Stimulated activated CD8-positive, alpha-beta memory T cell treated with anti-CD3 and anti-CD28 coated beads, Interleukin-15, amount 100 ng/mL, for 24 hours (primary cell): ENCODE measurements around the gene URB2.
"Not testable (repeated sequence)": the region's sequence is repeated elsewhere in the genome, so short reads cannot be mapped to it uniquely, and the experiment has no call there.

Experiments
- DNase-seq: peaks from one replicate; pipeline ENCODE4 v3.0.0-alpha.2; 2020; ENCODE audit warnings: low read depth

The URB2 gene

DNA sequence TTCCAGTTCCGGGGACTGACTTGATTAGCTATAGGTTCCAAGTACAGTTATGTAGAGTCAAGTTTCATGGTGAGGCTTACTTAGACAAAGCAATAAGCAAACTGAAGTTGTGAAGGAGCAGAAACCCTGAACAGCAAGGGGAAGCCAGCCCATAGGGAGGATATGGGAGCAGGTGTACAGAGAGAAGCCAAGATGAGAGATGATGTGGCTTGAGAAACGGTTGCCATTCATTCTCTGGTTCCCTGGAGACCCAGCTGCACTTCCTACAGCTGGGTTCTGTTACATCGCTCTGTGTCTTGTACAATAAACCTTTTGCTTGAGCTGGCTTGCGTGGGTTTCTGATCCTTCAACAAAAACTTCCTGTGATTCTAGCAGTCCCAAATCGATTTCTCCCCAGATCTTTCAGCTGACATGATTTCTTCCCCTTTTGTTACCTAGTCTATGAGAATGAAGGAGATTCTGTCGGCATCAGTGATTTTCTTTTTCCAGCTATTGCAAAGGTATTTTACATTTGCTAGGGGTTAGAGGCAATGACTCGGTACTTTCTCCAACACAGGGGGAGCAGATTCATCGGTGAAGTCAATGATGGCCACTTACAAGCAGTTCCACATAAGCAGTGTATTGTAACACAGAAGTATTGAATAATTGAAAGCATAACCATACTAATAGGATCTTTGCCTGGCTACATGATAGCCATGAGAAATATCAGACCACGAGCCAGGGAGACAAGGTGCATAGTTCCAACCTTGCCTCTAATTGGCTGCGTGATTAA lies 67.3 kb downstream of the URB2 start:
- DNase-seq, result no peak

DNA sequence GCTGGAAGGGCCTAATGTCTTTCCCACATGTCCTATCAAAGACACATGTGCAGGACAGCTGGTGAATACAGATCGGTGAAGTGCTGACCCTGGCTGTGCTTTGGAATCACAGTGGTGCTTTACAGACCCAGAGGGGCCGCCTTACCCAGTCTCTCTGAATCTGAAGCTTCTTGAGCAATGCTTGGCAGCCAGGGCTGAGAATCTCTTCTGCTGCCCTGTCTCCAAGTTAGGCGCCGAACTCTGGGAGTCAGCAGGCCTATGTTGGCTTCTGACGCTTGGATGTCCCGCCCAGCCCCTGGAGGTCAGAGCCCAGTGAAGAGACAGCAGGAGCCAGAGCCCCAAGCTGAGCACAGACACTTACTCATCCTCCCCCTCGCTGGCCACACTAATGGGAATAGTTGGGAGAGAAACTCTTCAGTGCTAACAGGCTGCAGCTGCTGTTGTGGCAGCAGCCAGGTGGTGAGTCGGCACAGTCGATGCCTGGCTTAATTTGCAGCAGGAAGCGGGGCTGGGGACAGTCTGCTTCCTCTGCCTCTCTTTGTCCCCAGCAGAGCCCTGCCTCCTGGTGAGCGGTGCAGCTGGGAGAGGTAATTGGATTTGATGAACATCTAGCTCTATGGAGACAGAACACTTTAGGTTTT lies 68.1 kb downstream of the URB2 start:
- DNase-seq, result no peak

DNA sequence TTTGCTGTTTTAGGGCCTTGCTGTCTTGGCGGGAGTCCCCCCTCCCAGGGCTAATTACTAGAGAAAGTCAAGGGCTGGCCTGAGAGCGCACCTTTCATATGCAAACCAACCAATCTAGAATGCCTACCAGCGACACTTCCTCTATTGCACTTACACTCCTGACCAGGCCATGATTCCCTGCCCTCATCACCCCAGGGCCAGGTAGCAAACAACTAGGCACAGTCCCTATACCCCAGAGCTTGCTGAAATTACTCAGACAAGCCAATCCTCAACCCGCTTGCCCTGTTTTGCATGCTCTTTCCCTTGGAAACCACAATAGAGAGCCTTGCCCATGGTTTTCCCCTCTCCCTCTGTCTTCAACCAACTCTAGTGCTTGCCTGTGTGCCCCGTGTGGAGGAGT lies 70.3 kb downstream of the URB2 start:
- DNase-seq, result no peak

DNA sequence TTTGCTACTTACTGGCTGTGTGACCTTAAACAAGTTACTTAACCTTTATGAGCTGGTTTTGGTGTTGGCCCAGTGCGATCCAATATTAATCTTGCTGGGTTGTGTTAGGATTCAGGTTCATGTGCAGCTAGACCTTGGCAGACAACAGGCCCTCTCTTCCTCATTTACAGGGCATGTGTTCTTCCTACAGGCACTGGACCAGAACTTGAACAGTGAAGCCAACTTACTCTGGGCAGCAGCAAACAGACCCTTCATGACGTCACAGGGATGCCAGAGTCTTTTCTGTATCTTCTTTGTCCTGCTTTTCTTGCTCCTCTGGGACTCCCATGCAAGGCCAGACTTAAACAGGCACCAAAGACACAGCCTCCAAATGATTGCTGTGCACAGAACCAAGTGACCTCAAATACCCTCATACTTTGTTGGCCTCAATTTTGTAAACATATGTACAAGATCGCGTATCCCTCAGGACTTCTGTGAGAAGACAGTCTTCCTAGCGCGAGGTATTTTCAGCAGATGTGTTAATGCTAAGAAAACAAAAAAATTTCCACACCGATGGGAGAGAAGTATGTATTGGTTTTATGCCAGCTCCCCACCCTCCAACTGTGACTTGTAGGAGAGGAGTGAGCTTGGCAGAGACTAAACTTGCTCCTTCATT lies 73.7 kb downstream of the URB2 start:
- no peak for DNase-seq

DNA sequence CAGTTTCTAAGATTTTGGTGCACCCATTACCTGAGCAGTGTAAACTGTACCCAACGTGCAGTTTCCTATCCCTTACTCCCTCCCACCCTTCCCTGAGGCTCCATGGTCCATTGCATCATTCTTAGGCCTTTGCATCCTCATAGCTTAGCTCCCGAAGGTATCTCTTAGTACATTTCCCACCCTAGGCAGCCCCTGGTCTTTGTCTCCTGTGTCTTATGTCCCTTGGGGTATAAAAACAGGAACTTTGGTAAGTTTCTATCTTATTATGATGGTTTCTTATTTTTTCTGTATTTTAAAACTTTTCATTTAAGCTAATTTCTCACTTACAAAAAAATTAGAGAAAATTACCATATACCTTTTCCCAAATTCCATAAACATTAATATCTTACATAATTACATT lies 78.1 kb downstream of the URB2 start:
- DNase-seq, result no peak

DNA sequence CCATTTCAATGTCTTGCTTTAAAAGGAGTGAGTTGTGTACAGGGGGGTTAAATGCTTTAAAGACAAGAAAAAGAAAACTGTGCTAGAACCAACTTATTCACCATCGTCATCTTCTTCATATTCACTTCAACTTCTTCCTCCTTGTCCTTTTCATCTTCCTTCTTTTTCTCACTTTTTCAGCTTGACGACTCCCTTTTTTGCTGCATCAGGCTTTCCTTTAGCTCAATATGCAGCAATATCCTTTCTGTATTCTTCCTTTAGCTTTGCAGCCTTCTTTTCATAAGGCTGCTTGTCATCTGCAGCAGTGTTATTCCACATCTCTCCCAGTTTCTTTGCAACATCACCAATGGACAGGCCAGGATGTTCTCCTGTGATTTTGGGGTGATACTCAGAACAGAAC lies 79.1 kb downstream of the URB2 start:
- DNase-seq, result not testable (repeated sequence)

DNA sequence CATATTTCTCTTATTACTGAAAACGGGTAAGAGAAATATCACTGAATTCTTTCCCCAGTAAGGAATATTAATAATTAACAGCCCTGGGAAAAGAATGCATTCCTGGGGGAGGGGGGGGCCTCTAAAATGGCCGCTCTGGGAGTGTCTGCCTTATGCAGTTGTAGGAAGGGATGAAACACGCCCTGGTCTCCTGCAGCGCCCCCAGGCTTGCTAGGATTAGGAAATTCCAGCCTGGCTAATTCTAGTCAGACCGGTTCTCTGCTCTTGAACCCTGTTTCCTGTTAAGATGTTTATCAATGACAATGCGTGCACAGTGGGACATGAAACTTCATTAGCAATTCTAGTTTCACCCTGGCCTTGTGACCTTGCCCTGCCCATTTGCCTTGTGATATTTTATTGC lies 81.1 kb downstream of the URB2 start:
- DNase-seq, result not testable (repeated sequence)

DNA sequence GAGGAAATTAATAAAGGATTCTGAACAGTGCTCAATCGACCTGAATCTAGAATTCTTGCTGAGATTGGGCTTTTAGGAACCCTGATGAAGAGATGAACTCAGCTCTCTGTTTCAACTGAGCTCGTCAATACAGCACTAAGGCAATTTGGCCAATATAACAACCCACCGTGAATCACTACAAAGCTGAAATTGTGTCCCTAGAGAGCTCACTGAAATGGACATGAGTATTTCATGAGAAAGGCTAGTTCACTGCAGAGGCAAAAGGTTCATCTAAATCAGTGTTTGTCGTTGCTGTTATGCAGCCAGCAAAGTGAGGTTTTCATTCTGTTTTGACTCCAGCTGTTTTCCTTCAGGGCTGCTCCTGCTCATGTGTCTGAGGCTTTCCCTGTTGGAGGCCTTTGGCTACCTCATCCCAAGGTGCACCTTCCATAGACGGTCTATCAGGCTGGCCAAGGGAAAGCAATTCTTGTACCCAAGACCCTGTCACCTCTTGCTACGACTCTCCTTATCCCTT lies 83.5 kb downstream of the URB2 start:
- no peak for DNase-seq
